Endothelial cell of umbilical vein (primary cell): Measurements from ENCODE around the gene PDE8B. TPM values are rescaled to one million over a fixed set of nuclear protein-coding genes. Genes with fewer than 3 reads are reported as not detected.

ENCODE experiments used
- BruUV-seq: library from RNA; stranded (reverse); fragments of 400-500 nt; replicated peaks from 2 replicates; lab custom pipeline; 2021; lab: Mats Ljungman, UMichigan
- CTCF ChIA-PET: fragments of 300-600, 350-600 bp; sonication (Branson Sonifier 250); formaldehyde crosslinking; loops from one replicate; lab custom pipeline; 2021; ENCODE audit warnings: antibody characterized with exemption, inconsistent platforms; lab: Charles Lee
- POLR2A ChIA-PET: fragments of 300-600, 350-600 bp; sonication (Branson Sonifier 250); formaldehyde crosslinking; loops from one replicate; lab custom pipeline; 2021; ENCODE audit warnings: antibody characterized with exemption, inconsistent platforms; lab: Charles Lee
- DNase-seq: peaks from one replicate; pipeline ENCODE4 v3.0.0-alpha.2; 2011; ENCODE audit warnings: low read depth, low spot score
- FAIRE-seq: peaks from 2 replicates; lab custom pipeline; 2011; peaks lifted over from hg19 to GRCh38; lab: Jason Lieb, UNC
- H2AFZ ChIP-seq: 2 replicates; pipeline ENCODE4 v1.6.0; 2012; ENCODE audit warnings: low read depth, low read length, control low read depth, inconsistent platforms
- H3K27ac ChIP-seq: 2 replicates; pipeline ENCODE4 v1.5.1; 2011; ENCODE audit warnings: low read depth, mild to moderate bottlenecking, control low read depth, low read length, moderate library complexity; ENCODE audit not compliant: insufficient read depth
- H3K27me3 ChIP-seq, 2 experiments: 2 replicates each; pipeline versions ENCODE4 v1.6.0 to v1.6.1; 2011; ENCODE audit warnings: low read length in 2 of 2, mixed read lengths in 1 of 2; ENCODE audit not compliant: control insufficient read depth in 2 of 2, insufficient read depth in 2 of 2
- H3K36me3 ChIP-seq, 2 experiments: 2 replicates in 1 of 2; 3 replicates in 1 of 2; pipeline ENCODE4 v1.5.1; 2011; ENCODE audit warnings: low read length in 2 of 2, mild to moderate bottlenecking in 1 of 2, moderate library complexity in 1 of 2; ENCODE audit not compliant: control insufficient read depth in 2 of 2, insufficient read depth in 2 of 2; ENCODE audit errors: extremely low read depth in 1 of 2
- H3K4me1 ChIP-seq: 3 replicates; pipeline ENCODE4 v1.5.1; 2011; ENCODE audit warnings: mild to moderate bottlenecking, low read length; ENCODE audit not compliant: control insufficient read depth, insufficient read depth; ENCODE audit errors: extremely low read depth
- H3K4me2 ChIP-seq: 2 replicates; pipeline ENCODE4 v1.6.1; 2011; ENCODE audit warnings: low read length, control low read depth, mixed read lengths; ENCODE audit not compliant: insufficient read depth
- H3K4me3 ChIP-seq, 3 experiments: fragments of 200-600 bp in 1 of 3; sonication (generic), shearing (Covaris generic) in 1 of 3; replicated peaks in 1 of 3; 2 replicates each; pipeline ENCODE4 v1.5.1; 2011 to 2016; ENCODE audit warnings: control low read depth in 3 of 3, low read length in 3 of 3, mild to moderate bottlenecking in 2 of 3, inconsistent platforms in 1 of 3, low read depth in 1 of 3, moderate library complexity in 1 of 3; ENCODE audit not compliant: insufficient read depth in 1 of 3
- H3K79me2 ChIP-seq: 2 replicates; pipeline ENCODE4 v1.6.0; 2012; ENCODE audit warnings: low read length, inconsistent platforms; ENCODE audit not compliant: control insufficient read depth, insufficient read depth
- H3K9ac ChIP-seq: replicated peaks from 2 replicates; pipeline ENCODE3; 2011; ENCODE audit warnings: low read length, control low read depth; ENCODE audit not compliant: insufficient read depth; ENCODE audit errors: extremely low read depth
- H3K9me1 ChIP-seq: replicated peaks from 3 replicates; pipeline ENCODE4 v1.6.0; 2011; ENCODE audit warnings: mild to moderate bottlenecking, low read length; ENCODE audit not compliant: control insufficient read depth, insufficient read depth; ENCODE audit errors: extremely low read depth
- H3K9me3 ChIP-seq: replicated peaks from 2 replicates; pipeline ENCODE4 v1.5.1; 2012; ENCODE audit warnings: low read length, inconsistent platforms; ENCODE audit not compliant: control insufficient read depth, insufficient read depth
- H4K20me1 ChIP-seq: replicated peaks from 2 replicates; pipeline ENCODE3; 2011; ENCODE audit warnings: mild to moderate bottlenecking, low read length; ENCODE audit not compliant: control insufficient read depth, insufficient read depth; ENCODE audit errors: extremely low read depth
- EZH2 ChIP-seq: IDR thresholded peaks from 2 replicates; pipeline ENCODE4 v1.6.1; 2012; ENCODE audit warnings: borderline replicate concordance, low read depth, mild to moderate bottlenecking, moderate library complexity, low read length, inconsistent platforms; ENCODE audit not compliant: severe bottlenecking
- FOS ChIP-seq: IDR thresholded peaks from 2 replicates; pipeline ENCODE4 v1.6.1; 2011; ENCODE audit warnings: mild to moderate bottlenecking, low read length, moderate library complexity, borderline replicate concordance; ENCODE audit not compliant: insufficient read depth
- GATA2 ChIP-seq: IDR thresholded peaks from 2 replicates; pipeline ENCODE4 v1.7.0; 2011; ENCODE audit warnings: low read depth, mild to moderate bottlenecking, moderate library complexity, mixed read lengths, low read length; ENCODE audit not compliant: insufficient read length, insufficient read depth
- JUN ChIP-seq: IDR thresholded peaks from 2 replicates; pipeline ENCODE4 v1.6.1; 2011; ENCODE audit warnings: borderline replicate concordance, low read depth; ENCODE audit not compliant: insufficient read length, insufficient read depth
- MAX ChIP-seq: IDR thresholded peaks from 2 replicates; pipeline ENCODE4 v1.6.1; 2011; ENCODE audit not compliant: insufficient read depth, insufficient read length
- MYC ChIP-seq: IDR thresholded peaks from one replicate; pipeline ENCODE4 v1.6.1; 2011; ENCODE audit warnings: mild to moderate bottlenecking, low read depth, low read length
- POLR2A ChIP-seq: IDR thresholded peaks from 2 replicates; pipeline ENCODE4 v1.6.1; 2012; ENCODE audit warnings: low read depth, mild to moderate bottlenecking, control low read depth, low read length
- POLR2AphosphoS5 ChIP-seq: IDR thresholded peaks from 2 replicates; pipeline ENCODE4 v1.6.1; 2012; ENCODE audit warnings: low read depth, mild to moderate bottlenecking, control low read depth, low read length, moderate library complexity; ENCODE audit not compliant: insufficient read depth
- dilution Hi-C: fragments of 300-500 bp; cut with MboI; formaldehyde crosslinking; loops from one replicate; pipeline ENCODE4 v1.15.0; 2019; ENCODE audit warnings: low sequenced_read_pairs; ENCODE audit not compliant: extremely low pct_ligation_motif_present
- intact Hi-C: fragments of 100-400 bp; cut with micrococcal nuclease; formaldehyde crosslinking; loops from one replicate; pipeline ENCODE4 v1.10.0; 2022
- polyA plus RNA-seq, 4 experiments: library from polyadenylated mRNA; depleted of rRNA in 3 of 4; stranded (reverse) in 3 of 4; unstranded in 1 of 4; fragments of >200 nt; gene quantifications; 2 replicates each; pipeline versions ENCODE4 v1.2.1 to v1.2.3, GENCODE V29; 2011 to 2012; ENCODE audit warnings: missing spikeins in 1 of 4
- total RNA-seq: library from RNA; stranded (reverse); gene quantifications from 2 replicates; pipeline ENCODE4 v1.2.3, GENCODE V29; 2021
- TF ChIP-seq, protein P1 (sequence below), 2 donors: IDR thresholded peaks; 1 replicate in 1 of 2; 2 replicates in 1 of 2; pipeline ENCODE4 v1.5.1; 2011; ENCODE audit warnings: low read length in 2 of 2, mild to moderate bottlenecking in 2 of 2, moderate library complexity in 2 of 2, control low read depth in 1 of 2, inconsistent platforms in 1 of 2, low read depth in 1 of 2; ENCODE audit not compliant: insufficient read depth in 1 of 2; ENCODE audit errors: extremely low read depth in 1 of 2

PDE8B gene
- total and polyA plus RNA-seq, 2 donors (not counting 3 experiments of a cell fraction or from before 2014, with no cell fraction given) = not detected

GRCh38 chr5:77413049-77413448 lies 202.6 kb downstream of the PDE8B start:
- no peak overlapping the region for H2AFZ ChIP-seq
- peaks cover 2 to 5% of the 10 kb centered on the region in 2 experiments for H3K27me3 ChIP-seq
- H3K9me1 ChIP-seq = no peaks in the 10 kb centered on the region
- no peaks in the 10 kb centered on the region for H3K4me1 ChIP-seq
- dilution Hi-C loops (no loop called here), intact Hi-C loops (no loop called here)
- no peak for FAIRE-seq
- H3K79me2 ChIP-seq = no peaks in the 10 kb centered on the region
- H3K4me3 ChIP-seq = no peak overlapping the region
- no peaks in the 10 kb centered on the region for H3K36me3 ChIP-seq
- TF ChIP-seq MYC (no peak), POLR2A (no peak), MAX (no peak), JUN (no peak), FOS (no peak), POLR2AphosphoS5 (no peak), EZH2 (no peak), GATA2 (no peak)
- TF ChIP-seq, protein P1, sequence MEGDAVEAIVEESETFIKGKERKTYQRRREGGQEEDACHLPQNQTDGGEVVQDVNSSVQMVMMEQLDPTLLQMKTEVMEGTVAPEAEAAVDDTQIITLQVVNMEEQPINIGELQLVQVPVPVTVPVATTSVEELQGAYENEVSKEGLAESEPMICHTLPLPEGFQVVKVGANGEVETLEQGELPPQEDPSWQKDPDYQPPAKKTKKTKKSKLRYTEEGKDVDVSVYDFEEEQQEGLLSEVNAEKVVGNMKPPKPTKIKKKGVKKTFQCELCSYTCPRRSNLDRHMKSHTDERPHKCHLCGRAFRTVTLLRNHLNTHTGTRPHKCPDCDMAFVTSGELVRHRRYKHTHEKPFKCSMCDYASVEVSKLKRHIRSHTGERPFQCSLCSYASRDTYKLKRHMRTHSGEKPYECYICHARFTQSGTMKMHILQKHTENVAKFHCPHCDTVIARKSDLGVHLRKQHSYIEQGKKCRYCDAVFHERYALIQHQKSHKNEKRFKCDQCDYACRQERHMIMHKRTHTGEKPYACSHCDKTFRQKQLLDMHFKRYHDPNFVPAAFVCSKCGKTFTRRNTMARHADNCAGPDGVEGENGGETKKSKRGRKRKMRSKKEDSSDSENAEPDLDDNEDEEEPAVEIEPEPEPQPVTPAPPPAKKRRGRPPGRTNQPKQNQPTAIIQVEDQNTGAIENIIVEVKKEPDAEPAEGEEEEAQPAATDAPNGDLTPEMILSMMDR (IDR thresholded peaks at IDR 0.05; ENCODE audit: extremely low read depth in 1 of 2, insufficient read depth in 1 of 2, low read depth in 1 of 2, low read length in 2 of 2) = no peak
- POLR2A ChIA-PET = no interaction called here
- H3K9ac ChIP-seq = no peak overlapping the region
- DNase-seq = no peak
- no peaks in the 10 kb centered on the region for H3K9me3 ChIP-seq
- CTCF ChIA-PET = no interaction called here
- H3K4me2 ChIP-seq = no peak overlapping the region
- no TSS peak for BruUV-seq
- no peak overlapping the region for H3K27ac ChIP-seq
- no peaks in the 10 kb centered on the region for H4K20me1 ChIP-seq
